ENCODE results near the gene COL12A1.

DNA sequence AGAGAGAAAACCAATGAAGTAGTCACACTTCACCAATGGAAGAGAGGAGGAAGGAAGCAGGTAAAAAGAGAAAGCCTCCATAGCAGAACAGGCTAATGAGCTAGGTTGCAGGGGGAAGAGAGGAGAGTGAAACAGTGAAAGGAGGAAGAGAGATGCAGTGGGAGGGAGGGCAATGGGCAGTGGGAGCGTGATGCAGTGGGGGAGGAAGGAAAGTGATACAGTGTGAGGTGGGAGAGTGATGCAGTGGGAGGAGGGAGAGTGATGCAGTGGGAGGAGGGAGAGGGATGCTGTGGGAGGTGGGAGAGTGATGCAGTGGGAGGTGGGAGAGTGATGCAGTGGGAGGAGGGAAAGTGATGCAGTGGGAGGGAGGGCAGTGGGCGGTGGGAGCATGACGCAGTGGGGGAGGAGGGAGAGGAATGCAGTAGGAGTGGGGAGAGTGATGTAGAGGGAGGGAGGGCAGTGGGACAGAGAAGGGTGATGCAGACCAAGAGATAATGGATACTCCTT is 29.7 kb downstream of the COL12A1 start:
- TF ChIP-seq SIN3A (IDR thresholded peaks at IDR 0.05; ENCODE audit: low read depth, low read length) (no peak), RELA (IDR thresholded peaks at IDR 0.05; ENCODE audit: borderline replicate concordance, partially characterized antibody) (no peak), POU2F2 (IDR thresholded peaks at IDR 0.05; ENCODE audit: borderline replicate concordance, low read depth, low read length) (no peak), RCOR1 (conservative IDR thresholded peaks at IDR 0.05; ENCODE audit: low read depth, low read length) (no peak), RFX5 (IDR thresholded peaks at IDR 0.05; ENCODE audit: low read depth, low read length) (no peak), BHLHE40 (IDR thresholded peaks at IDR 0.05; ENCODE audit: borderline replicate concordance in 1 of 2, low read depth in 2 of 2, low read length in 1 of 2) (no peak)
- TF ChIP-seq, protein P1, sequence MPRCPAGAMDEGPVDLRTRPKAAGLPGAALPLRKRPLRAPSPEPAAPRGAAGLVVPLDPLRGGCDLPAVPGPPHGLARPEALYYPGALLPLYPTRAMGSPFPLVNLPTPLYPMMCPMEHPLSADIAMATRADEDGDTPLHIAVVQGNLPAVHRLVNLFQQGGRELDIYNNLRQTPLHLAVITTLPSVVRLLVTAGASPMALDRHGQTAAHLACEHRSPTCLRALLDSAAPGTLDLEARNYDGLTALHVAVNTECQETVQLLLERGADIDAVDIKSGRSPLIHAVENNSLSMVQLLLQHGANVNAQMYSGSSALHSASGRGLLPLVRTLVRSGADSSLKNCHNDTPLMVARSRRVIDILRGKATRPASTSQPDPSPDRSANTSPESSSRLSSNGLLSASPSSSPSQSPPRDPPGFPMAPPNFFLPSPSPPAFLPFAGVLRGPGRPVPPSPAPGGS (IDR thresholded peaks at IDR 0.05; ENCODE audit: borderline replicate concordance, insufficient read depth, low read depth, low read length, poor library complexity, severe bottlenecking), result no peak
- TF ChIP-seq, protein P2, sequence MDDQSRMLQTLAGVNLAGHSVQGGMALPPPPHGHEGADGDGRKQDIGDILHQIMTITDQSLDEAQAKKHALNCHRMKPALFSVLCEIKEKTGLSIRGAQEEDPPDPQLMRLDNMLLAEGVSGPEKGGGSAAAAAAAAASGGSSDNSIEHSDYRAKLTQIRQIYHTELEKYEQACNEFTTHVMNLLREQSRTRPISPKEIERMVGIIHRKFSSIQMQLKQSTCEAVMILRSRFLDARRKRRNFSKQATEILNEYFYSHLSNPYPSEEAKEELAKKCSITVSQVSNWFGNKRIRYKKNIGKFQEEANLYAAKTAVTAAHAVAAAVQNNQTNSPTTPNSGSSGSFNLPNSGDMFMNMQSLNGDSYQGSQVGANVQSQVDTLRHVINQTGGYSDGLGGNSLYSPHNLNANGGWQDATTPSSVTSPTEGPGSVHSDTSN (IDR thresholded peaks at IDR 0.05; ENCODE audit: insufficient replicate concordance, low read depth, low read length), result no peak
- TF ChIP-seq, protein P3, sequence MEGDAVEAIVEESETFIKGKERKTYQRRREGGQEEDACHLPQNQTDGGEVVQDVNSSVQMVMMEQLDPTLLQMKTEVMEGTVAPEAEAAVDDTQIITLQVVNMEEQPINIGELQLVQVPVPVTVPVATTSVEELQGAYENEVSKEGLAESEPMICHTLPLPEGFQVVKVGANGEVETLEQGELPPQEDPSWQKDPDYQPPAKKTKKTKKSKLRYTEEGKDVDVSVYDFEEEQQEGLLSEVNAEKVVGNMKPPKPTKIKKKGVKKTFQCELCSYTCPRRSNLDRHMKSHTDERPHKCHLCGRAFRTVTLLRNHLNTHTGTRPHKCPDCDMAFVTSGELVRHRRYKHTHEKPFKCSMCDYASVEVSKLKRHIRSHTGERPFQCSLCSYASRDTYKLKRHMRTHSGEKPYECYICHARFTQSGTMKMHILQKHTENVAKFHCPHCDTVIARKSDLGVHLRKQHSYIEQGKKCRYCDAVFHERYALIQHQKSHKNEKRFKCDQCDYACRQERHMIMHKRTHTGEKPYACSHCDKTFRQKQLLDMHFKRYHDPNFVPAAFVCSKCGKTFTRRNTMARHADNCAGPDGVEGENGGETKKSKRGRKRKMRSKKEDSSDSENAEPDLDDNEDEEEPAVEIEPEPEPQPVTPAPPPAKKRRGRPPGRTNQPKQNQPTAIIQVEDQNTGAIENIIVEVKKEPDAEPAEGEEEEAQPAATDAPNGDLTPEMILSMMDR (IDR thresholded peaks at IDR 0.05 in 2 of 3, conservative IDR thresholded peaks at IDR 0.05 in 1 of 3; ENCODE audit: control insufficient read depth in 2 of 3, extremely low read depth in 1 of 3, insufficient read depth in 1 of 3, low read depth in 3 of 3, low read length in 3 of 3), result no peak
